Caco-2 (cell line): ENCODE measurements around the gene HDGFL2. TPM values are rescaled to one million over a fixed set of nuclear protein-coding genes. Genes with fewer than 3 reads are reported as not detected.

ENCODE experiments used
- BruUV-seq: library from RNA; stranded (reverse); fragments of 400-500 nt; replicated peaks from 2 replicates; lab custom pipeline; 2021; lab: Mats Ljungman, UMichigan
- CTCF ChIA-PET: fragments of 300-600 bp; sonication (Branson Sonifier 250); formaldehyde crosslinking; loops from one replicate; lab custom pipeline; 2022; ENCODE audit warnings: antibody characterized with exemption; lab: Charles Lee
- POLR2A ChIA-PET: fragments of 300-600 bp; sonication (Branson Sonifier 250); formaldehyde crosslinking; loops from one replicate; lab custom pipeline; 2022; ENCODE audit warnings: antibody characterized with exemption; lab: Charles Lee
- DNase-seq, 2 experiments: peaks; one replicate each; pipeline versions ENCODE4 v3.0.0 to v3.0.0-alpha.2; 2020 to 2022
- H3K27me3 ChIP-seq: replicated peaks from 2 replicates; pipeline ENCODE4 v1.6.0; 2011; ENCODE audit warnings: low read length; ENCODE audit not compliant: control insufficient read depth, insufficient read depth
- H3K36me3 ChIP-seq: 2 replicates; pipeline ENCODE4 v1.5.1; 2011; ENCODE audit warnings: low read length; ENCODE audit not compliant: control insufficient read depth, insufficient read depth
- H3K4me1 ChIP-seq: fragments of 250-450 bp; sonication (Bioruptor Pico); 2 replicates; pipeline ENCODE4 v1.5.1; 2020; ENCODE audit warnings: mild to moderate bottlenecking
- H3K4me3 ChIP-seq: 2 replicates; pipeline ENCODE4 v1.5.1; 2011; ENCODE audit warnings: low read depth, mild to moderate bottlenecking, control low read depth, low read length
- H3K9me3 ChIP-seq: fragments of 250-450 bp; sonication (Bioruptor Pico); 2 replicates; pipeline ENCODE4 v1.5.1; 2020; ENCODE audit warnings: mild to moderate bottlenecking, moderate library complexity
- H3K27ac Mint-ChIP-seq: one replicate; pipeline ENCODE4 v1.8.0; 2022; ENCODE audit warnings: mixed read lengths; ENCODE audit not compliant: unreplicated experiment
- H3K27me3 Mint-ChIP-seq: one replicate; pipeline ENCODE4 v1.8.0; 2022; ENCODE audit warnings: mixed read lengths; ENCODE audit not compliant: insufficient read depth, unreplicated experiment
- H3K36me3 Mint-ChIP-seq: one replicate; pipeline ENCODE4 v1.8.0; 2022; ENCODE audit warnings: mild to moderate bottlenecking, mixed read lengths; ENCODE audit not compliant: insufficient read depth, unreplicated experiment
- H3K4me1 Mint-ChIP-seq: one replicate; pipeline ENCODE4 v1.8.0; 2022; ENCODE audit warnings: low read depth, mixed read lengths; ENCODE audit not compliant: unreplicated experiment
- H3K4me3 Mint-ChIP-seq: one replicate; pipeline ENCODE4 v1.8.0; 2022; ENCODE audit warnings: mild to moderate bottlenecking, moderate library complexity, mixed read lengths; ENCODE audit not compliant: unreplicated experiment
- H3K9me3 Mint-ChIP-seq: one replicate; pipeline ENCODE4 v1.8.0; 2022; ENCODE audit warnings: mixed read lengths; ENCODE audit not compliant: unreplicated experiment
- CTCF ChIP-seq, 2 experiments: fragments of 200-600 bp in 1 of 2; IDR thresholded peaks; 1 replicate in 1 of 2; 2 replicates in 1 of 2; pipeline versions ENCODE4 v1.5.1 to v1.8.0; 2011 to 2022; ENCODE audit warnings: antibody characterized with exemption in 1 of 2, control low read depth in 1 of 2, inconsistent platforms in 1 of 2, low read depth in 1 of 2, low read length in 1 of 2, mild to moderate bottlenecking in 1 of 2, moderate library complexity in 1 of 2; ENCODE audit not compliant: insufficient read depth in 1 of 2, severe bottlenecking in 1 of 2, unreplicated experiment in 1 of 2
- intact Hi-C: fragments of 100-400 bp; cut with micrococcal nuclease; formaldehyde crosslinking; loops from one replicate; pipeline ENCODE4 v1.10.0; 2022; ENCODE audit not compliant: unreplicated experiment
- total RNA-seq: library from RNA; stranded (reverse); gene quantifications from 2 replicates; pipeline ENCODE4 v1.2.3, GENCODE V29; 2022

HDGFL2 gene
- total RNA-seq, 1 experiment from 2014 or later, result 70.8 TPM

- no peaks in the 10 kb centered on the region for H3K27me3 Mint-ChIP-seq
- H3K36me3 Mint-ChIP-seq, result peaks cover 20% of the 10 kb centered on the region
- no peak overlapping the region for H3K4me3 Mint-ChIP-seq
- H3K4me1 Mint-ChIP-seq, result no peaks in the 10 kb centered on the region
- no peaks in the 10 kb centered on the region for H3K9me3 ChIP-seq
- H3K9me3 Mint-ChIP-seq, result no peaks in the 10 kb centered on the region
- H3K36me3 ChIP-seq, result no peaks in the 10 kb centered on the region; the same call in 1 of the 2 replicates
- no peak for TF ChIP-seq CTCF (IDR thresholded peaks at IDR 0.05; ENCODE audit: insufficient read depth in 1 of 2, low read depth in 1 of 2, low read length in 1 of 2, severe bottlenecking in 1 of 2, unreplicated experiment in 1 of 2)
- ChIA-PET CTCF (no interaction called here), POLR2A (no interaction called here)
- no TSS peak for BruUV-seq
- no peak for DNase-seq
- intact Hi-C loops, result no loop called here
- H3K27ac Mint-ChIP-seq, result no peak overlapping the region
- no peaks in the 10 kb centered on the region for H3K4me1 ChIP-seq
- H3K27me3 ChIP-seq, result no peaks in the 10 kb centered on the region
- H3K4me3 ChIP-seq, result no peak overlapping the region
Observed at GRCh38 chr19:4499855-4500254, 27.8 kb downstream of the HDGFL2 start.

GRCh38 chr19:4500841-4501591 lies 28.9 kb downstream of the HDGFL2 start:
- CTCF ChIA-PET, result no interaction called here
- Mint-ChIP-seq H3K27ac (no peak overlapping the region), H3K4me1 (no peaks in the 10 kb centered on the region)

GRCh38 chr19:4501691-4502090 lies 29.6 kb downstream of the HDGFL2 start:
- POLR2A ChIA-PET, result no interaction called here
- H3K27me3 Mint-ChIP-seq, result no peaks in the 10 kb centered on the region
- no TSS peak for BruUV-seq
- no peaks in the 10 kb centered on the region for H3K27me3 ChIP-seq
- no peaks in the 10 kb centered on the region for H3K9me3 ChIP-seq
- no peak for TF ChIP-seq CTCF (IDR thresholded peaks at IDR 0.05; ENCODE audit: insufficient read depth in 1 of 2, low read depth in 1 of 2, low read length in 1 of 2, severe bottlenecking in 1 of 2, unreplicated experiment in 1 of 2)
- no peak overlapping the region for H3K4me3 Mint-ChIP-seq
- H3K4me3 ChIP-seq, result no peak overlapping the region
- peaks cover 26% of the 10 kb centered on the region for H3K36me3 Mint-ChIP-seq
- no peaks in the 10 kb centered on the region for H3K4me1 ChIP-seq
- no peaks in the 10 kb centered on the region for H3K36me3 ChIP-seq
- H3K27ac Mint-ChIP-seq, result no peak overlapping the region
- no peaks in the 10 kb centered on the region for H3K9me3 Mint-ChIP-seq
- CTCF ChIA-PET, result interaction anchor here (0.7 kb wide), 1 partner anchor 24 kb away, joined by 3 read pairs; no protein-coding TSS in a partner anchor
- DNase-seq, result no peak
- H3K4me1 Mint-ChIP-seq, result no peaks in the 10 kb centered on the region
- intact Hi-C loops, result no loop called here

More at GRCh38 chr19:4500841-4501591, 28.9 kb downstream of the HDGFL2 start:
- Mint-ChIP-seq H3K27me3 (no peaks in the 10 kb centered on the region), H3K36me3 (peaks cover 24% of the 10 kb centered on the region), H3K4me3 (no peak overlapping the region), H3K9me3 (no peaks in the 10 kb centered on the region)
- H3K4me1 ChIP-seq, result no peaks in the 10 kb centered on the region
- no peaks in the 10 kb centered on the region; the same call in 1 of the 2 replicates for H3K36me3 ChIP-seq
- TF ChIP-seq CTCF (IDR thresholded peaks at IDR 0.05; ENCODE audit: insufficient read depth in 1 of 2, low read depth in 1 of 2, low read length in 1 of 2, severe bottlenecking in 1 of 2, unreplicated experiment in 1 of 2), result no peak
- intact Hi-C loops, result no loop called here
- no TSS peak for BruUV-seq
- no peaks in the 10 kb centered on the region for H3K9me3 ChIP-seq
- POLR2A ChIA-PET, result no interaction called here
- no peaks in the 10 kb centered on the region for H3K27me3 ChIP-seq
- H3K4me3 ChIP-seq, result no peak overlapping the region
- DNase-seq, result no peak
